ENCODE results near the gene IQCF6.
"Not testable (repeated sequence)": the region's sequence is repeated elsewhere in the genome, so short reads cannot be mapped to it uniquely, and the experiment has no call there.

IQCF6 gene
- total RNA-seq = 0 reads per million in 2 donors

- no peak for DNase-seq
Observed at GRCh38 chr3:51779137-51779536, at the start of gene IQCF6. TSS of gene IQCF6 (minus strand) at chr3:51779237. CDS start at chr3:51779224, 13 bp downstream.

- DNase-seq = no peak
Observed at GRCh38 chr3:51828297-51828696, 49.3 kb upstream of the IQCF6 start.

- DNase-seq = no peak
Observed at GRCh38 chr3:51819709-51820406, 40.8 kb upstream of the IQCF6 start.

- DNase-seq = no peak
Observed at GRCh38 chr3:51819151-51819550, 40.1 kb upstream of the IQCF6 start.

- no peak for DNase-seq
Observed at GRCh38 chr3:51817375-51817774, 38.3 kb upstream of the IQCF6 start.

GRCh38 chr3:51816723-51817122, 37.7 kb upstream of the IQCF6 start:
- no peak for DNase-seq

GRCh38 chr3:51815614-51816013, 36.6 kb upstream of the IQCF6 start:
- no peak for DNase-seq

- no peak for DNase-seq
Observed at GRCh38 chr3:51814034-51814433, 35.0 kb upstream of the IQCF6 start.

GRCh38 chr3:51813539-51813938, 34.5 kb upstream of the IQCF6 start:
- no peak for DNase-seq

GRCh38 chr3:51808934-51809333, 29.9 kb upstream of the IQCF6 start:
- DNase-seq = no peak

GRCh38 chr3:51802106-51802703, 23.2 kb upstream of the IQCF6 start:
- DNase-seq = no peak

- no peak for DNase-seq
Observed at GRCh38 chr3:51800750-51801125, 21.7 kb upstream of the IQCF6 start.

- no peak for DNase-seq
Observed at GRCh38 chr3:51799879-51800749, 21.1 kb upstream of the IQCF6 start.

GRCh38 chr3:51798411-51798963, 19.4 kb upstream of the IQCF6 start:
- DNase-seq = no peak

GRCh38 chr3:51796854-51797253, 17.8 kb upstream of the IQCF6 start:
- no peak for DNase-seq

- no peak for DNase-seq
Observed at GRCh38 chr3:51794206-51794605, 15.2 kb upstream of the IQCF6 start.

- DNase-seq = no peak
Observed at GRCh38 chr3:51792206-51792605, 13.2 kb upstream of the IQCF6 start.

- DNase-seq = no peak
Observed at GRCh38 chr3:51789437-51789836, 10.4 kb upstream of the IQCF6 start.

GRCh38 chr3:51787576-51787975, 8.5 kb upstream of the IQCF6 start:
- not testable (repeated sequence) for DNase-seq

- no peak for DNase-seq
Observed at GRCh38 chr3:51786267-51786666, 7.2 kb upstream of the IQCF6 start.

- DNase-seq = no peak
Observed at GRCh38 chr3:51778554-51778953, 483 bp downstream of the IQCF6 start.

GRCh38 chr3:51777985-51778384, 1.1 kb downstream of the IQCF6 start:
- peak; percentile 4 for DNase-seq

GRCh38 chr3:51773529-51774056, 5.4 kb downstream of the IQCF6 start:
- DNase-seq = no peak
